SJSA1 (cell line): ENCODE results near the gene SIVA1. TPM values are rescaled to one million over a fixed set of nuclear protein-coding genes. Genes with fewer than 3 reads are reported as not detected.

Source experiments
- DNase-seq, 2 experiments: peaks; one replicate each; pipeline ENCODE4 v3.0.0-alpha.2; 2015 to 2020; ENCODE audit warnings: low spot score in 2 of 2, low read depth in 1 of 2
- H3K27ac ChIP-seq: fragments of 250-450 bp; sonication (Bioruptor Pico); 2 replicates; pipeline ENCODE4 v1.5.1; 2020; ENCODE audit warnings: mild to moderate bottlenecking, moderate library complexity
- H3K27me3 ChIP-seq: fragments of 250-450 bp; sonication (Bioruptor Pico); replicated peaks from 2 replicates; pipeline ENCODE4 v1.5.1; 2020; ENCODE audit warnings: mild to moderate bottlenecking, moderate library complexity
- H3K36me3 ChIP-seq: fragments of 250-450 bp; sonication (Bioruptor Pico); 2 replicates; pipeline ENCODE4 v1.5.1; 2020; ENCODE audit warnings: mild to moderate bottlenecking
- H3K4me1 ChIP-seq: fragments of 250-450 bp; sonication (Bioruptor Pico); replicated peaks from 2 replicates; pipeline ENCODE4 v1.6.1; 2021; ENCODE audit warnings: mild to moderate bottlenecking
- H3K4me3 ChIP-seq: fragments of 250-450 bp; sonication (Bioruptor Pico); 2 replicates; pipeline ENCODE4 v1.5.1; 2020; ENCODE audit warnings: mild to moderate bottlenecking
- H3K9me3 ChIP-seq: fragments of 250-450 bp; sonication (Bioruptor Pico); replicated peaks from 2 replicates; pipeline ENCODE4 v1.5.1; 2020; ENCODE audit warnings: mild to moderate bottlenecking
- total RNA-seq: library from RNA; depleted of rRNA; stranded (reverse); fragments of >200 nt; shearing (Covaris generic); gene quantifications from 2 replicates; pipeline ENCODE4 v1.2.3, GENCODE V29; 2014; rRNA removed

SIVA1 gene
- total RNA-seq, 1 experiment from 2014 or later: 444 TPM

DNA sequence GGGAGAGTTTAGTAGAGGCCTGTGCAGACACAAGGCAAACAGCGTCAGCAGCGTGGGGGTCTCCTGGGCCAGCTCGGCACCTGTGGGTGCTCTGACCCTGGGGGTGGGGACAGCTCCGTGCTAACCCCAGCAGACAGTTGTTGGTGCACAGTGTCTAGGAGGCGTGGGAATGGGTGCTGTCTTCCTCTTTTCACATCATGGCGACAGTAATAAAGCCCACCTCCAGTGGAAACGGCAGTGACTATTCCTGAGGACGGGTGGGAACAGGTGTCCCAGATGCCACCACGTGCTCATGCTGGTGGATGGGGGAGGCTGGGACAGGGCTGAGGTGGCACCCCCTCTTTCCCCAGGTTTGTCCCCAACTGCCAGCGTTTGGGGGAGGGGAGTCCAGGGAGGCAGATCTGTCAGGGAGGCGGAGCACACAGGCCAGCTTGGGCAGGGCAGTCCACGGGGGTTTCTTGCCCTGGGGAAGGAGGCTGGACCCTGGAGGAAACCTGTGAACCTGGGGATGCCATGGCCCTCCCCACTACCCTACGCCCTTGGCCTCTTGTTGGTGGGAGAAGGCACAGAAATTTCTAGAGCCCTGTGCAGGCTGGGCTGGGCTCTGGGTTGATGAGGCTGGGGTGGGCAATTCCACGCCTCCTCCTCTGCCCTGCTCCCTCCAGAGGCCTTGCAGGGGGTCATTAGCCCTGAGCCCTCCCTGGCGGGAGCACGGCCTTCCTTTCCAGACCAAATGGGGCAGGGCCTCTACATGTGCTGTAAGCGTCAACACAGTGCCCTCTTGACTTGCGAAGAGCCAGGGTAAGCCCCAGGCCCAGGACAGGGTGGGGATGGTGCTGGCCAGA, 51.8 kb downstream of the SIVA1 start:
- Histone ChIP-seq H3K27me3 (no peaks in the 10 kb centered on the region), H3K9me3 (no peaks in the 10 kb centered on the region), H3K4me1 (peaks cover 16% of the 10 kb centered on the region), H3K36me3 (no peaks in the 10 kb centered on the region), H3K27ac (no peak overlapping the region), H3K4me3 (no peak overlapping the region)
- no peak for DNase-seq

DNA sequence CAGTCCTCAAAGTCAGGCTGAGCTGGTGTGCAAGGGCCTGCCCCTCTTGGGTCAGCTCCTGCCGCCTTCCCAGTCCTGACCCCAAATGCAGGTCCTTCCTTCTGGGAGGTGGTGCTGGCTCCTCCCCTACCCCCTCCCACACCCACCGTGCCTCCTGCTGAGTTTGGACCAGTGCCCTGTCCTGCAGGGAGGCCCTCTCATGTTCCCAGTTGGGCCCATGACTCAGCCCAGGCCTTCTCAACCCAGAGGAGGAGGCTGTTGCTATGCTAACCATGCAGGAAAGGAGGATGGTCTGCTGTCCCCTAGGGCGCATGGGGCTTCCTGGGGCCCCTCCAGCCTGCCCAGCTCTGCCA, 52.4 kb downstream of the SIVA1 start:
- H3K27ac ChIP-seq: no peak overlapping the region
- peak; percentile 47 to 73 for DNase-seq
- no peaks in the 10 kb centered on the region for H3K36me3 ChIP-seq
- no peak overlapping the region for H3K4me3 ChIP-seq
- H3K9me3 ChIP-seq: no peaks in the 10 kb centered on the region
- H3K27me3 ChIP-seq: no peaks in the 10 kb centered on the region
- H3K4me1 ChIP-seq: peaks cover 16% of the 10 kb centered on the region

DNA sequence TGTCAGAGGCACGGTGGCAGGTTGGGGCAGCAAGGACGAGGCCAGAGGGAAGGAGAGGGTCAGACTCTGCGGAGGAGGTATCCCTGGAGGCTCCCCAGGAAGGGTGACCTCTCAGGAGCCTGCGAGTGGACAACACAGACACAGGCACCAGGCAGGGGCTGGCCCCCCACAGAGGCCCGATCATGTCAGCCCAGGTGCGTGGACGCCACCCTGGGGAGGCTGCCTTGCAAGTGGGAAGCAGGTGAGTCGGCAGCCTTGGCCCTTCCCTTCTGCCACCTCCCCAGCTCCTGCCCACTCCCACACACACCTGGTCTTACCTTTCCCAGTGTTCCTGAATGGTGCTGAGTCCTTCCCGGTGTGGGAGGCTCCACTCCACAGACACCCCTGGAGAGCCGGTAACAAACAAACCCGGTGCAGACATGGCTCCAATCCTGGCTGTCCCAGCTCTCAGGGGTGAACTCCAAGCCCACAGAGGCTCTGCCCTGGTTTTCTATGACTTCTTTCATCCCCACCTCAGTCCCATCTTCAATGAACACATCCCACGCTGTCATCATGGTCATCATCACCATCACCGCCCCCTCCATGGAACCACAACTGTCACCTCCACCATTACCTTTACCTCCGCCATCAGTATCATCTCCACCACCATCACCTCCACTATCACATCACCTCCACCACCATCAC, 53.1 kb downstream of the SIVA1 start:
- Histone ChIP-seq H3K27ac (no peak overlapping the region), H3K36me3 (no peaks in the 10 kb centered on the region), H3K27me3 (no peaks in the 10 kb centered on the region), H3K4me1 (peaks cover 12% of the 10 kb centered on the region), H3K9me3 (no peaks in the 10 kb centered on the region), H3K4me3 (no peak overlapping the region)
- no peak for DNase-seq

DNA sequence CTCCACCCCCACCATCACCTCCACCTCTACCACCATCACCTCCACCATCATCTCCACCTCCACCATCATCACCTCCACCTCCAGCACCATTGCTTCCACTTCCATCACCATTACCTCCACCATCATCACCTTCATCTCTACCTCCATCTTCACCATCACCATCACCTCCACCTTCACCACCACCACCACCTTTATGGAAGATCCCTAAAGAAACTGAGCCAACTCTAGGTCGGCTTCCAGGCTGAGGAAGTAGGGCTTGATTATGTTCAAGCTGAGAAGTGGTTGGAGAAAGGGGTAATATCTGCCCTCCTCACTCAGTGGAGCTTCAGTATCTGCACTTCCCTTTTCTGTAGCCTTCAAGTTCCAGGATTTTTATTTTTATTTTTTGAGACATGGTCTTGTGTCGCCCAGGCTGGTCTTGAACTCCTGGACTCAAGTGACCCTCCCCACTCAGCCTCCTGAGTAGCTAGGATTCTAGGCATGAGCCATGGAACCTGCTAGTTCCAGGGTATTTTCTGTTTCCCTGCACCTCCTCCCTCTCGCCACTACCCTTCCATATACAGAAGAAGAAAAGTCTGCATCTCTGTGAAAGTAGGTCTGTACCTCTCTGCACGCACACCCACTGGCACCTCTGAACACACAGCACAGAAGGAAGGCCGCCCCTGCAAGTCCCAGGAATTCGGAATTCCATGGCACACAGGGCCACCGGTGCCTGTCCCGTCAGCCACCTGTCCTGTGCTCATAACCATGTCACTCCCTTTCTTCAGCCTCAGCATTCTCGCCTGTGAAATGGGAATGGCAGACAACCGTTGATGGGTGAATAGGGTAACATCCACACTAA, 53.9 kb downstream of the SIVA1 start:
- H3K4me3 ChIP-seq: no peak overlapping the region
- H3K27me3 ChIP-seq: no peaks in the 10 kb centered on the region
- no peaks in the 10 kb centered on the region for H3K36me3 ChIP-seq
- no peak for DNase-seq
- 0 out of 2 replicates have a peak, but pooled peaks cover 5% of the 10 kb centered on the region for H3K4me1 ChIP-seq
- H3K9me3 ChIP-seq: no peaks in the 10 kb centered on the region
- H3K27ac ChIP-seq: no peak overlapping the region

DNA sequence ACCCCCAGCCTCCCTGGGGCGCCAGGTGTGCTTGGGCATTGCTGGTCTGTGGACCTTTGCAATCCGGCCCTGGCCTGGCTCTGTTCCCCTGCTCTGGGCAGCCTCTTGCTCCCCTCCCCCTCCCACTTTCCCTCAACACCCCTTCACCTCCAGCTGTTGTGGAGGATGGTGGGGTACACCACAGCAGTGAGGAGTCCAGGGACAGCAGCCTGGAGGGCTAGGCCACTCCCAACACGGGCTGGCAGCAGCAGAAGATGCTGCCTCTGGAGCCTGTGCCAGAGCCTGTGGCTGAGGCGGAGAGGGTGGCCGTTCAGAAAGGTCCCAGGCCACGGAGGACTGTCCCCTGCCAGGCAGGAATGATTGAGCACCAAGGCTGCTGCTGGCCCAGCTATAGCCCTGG, 55.5 kb downstream of the SIVA1 start:
- DNase-seq: no peak
- no peak overlapping the region for H3K4me3 ChIP-seq
- H3K36me3 ChIP-seq: no peaks in the 10 kb centered on the region
- H3K9me3 ChIP-seq: no peaks in the 10 kb centered on the region
- no peak overlapping the region for H3K27ac ChIP-seq
- H3K4me1 ChIP-seq: 0 out of 2 replicates have a peak, but pooled peaks cover 5% of the 10 kb centered on the region
- H3K27me3 ChIP-seq: no peaks in the 10 kb centered on the region

Other genes with a start within 250 kb of the SIVA1 start
- not detected in 2 replicates for gene C14orf180, start 173.4 kb upstream of the SIVA1 start, total RNA-seq
- gene TMEM179, start 148.4 kb upstream of the SIVA1 start, total RNA-seq: not detected in 2 replicates
- gene INF2, start 63.5 kb upstream of the SIVA1 start, total RNA-seq: 26.3 and 37.3 TPM in 2 replicates
- 0.06 and 0.34 TPM in 2 replicates for gene ADSS1, start 28.9 kb upstream of the SIVA1 start, total RNA-seq
- gene AKT1, start 42.6 kb downstream of the SIVA1 start, total RNA-seq: 176 and 213 TPM in 2 replicates
- 1.4 and 6.7 TPM in 2 replicates for gene ZBTB42, start 48.0 kb downstream of the SIVA1 start, total RNA-seq
- gene CEP170B, start 112.1 kb downstream of the SIVA1 start, total RNA-seq: 5.9 and 9.3 TPM in 2 replicates
- not detected in 2 replicates for gene PLD4, start 171.7 kb downstream of the SIVA1 start, total RNA-seq
- 4.3 and 8.9 TPM in 2 replicates for gene AHNAK2, start 225.2 kb downstream of the SIVA1 start, total RNA-seq
- 3.6 and 3.8 TPM in 2 replicates for gene CLBA1, start 232.6 kb downstream of the SIVA1 start, total RNA-seq